GM21515 (cell line): ENCODE measurements around the gene IL1B.

Experiments
- ATAC-seq: cut with Tn5 transposase; IDR thresholded peaks from one replicate; pipeline ENCODE4 v1.9.1; 2021; ENCODE audit not compliant: unreplicated experiment

The IL1B gene

DNA sequence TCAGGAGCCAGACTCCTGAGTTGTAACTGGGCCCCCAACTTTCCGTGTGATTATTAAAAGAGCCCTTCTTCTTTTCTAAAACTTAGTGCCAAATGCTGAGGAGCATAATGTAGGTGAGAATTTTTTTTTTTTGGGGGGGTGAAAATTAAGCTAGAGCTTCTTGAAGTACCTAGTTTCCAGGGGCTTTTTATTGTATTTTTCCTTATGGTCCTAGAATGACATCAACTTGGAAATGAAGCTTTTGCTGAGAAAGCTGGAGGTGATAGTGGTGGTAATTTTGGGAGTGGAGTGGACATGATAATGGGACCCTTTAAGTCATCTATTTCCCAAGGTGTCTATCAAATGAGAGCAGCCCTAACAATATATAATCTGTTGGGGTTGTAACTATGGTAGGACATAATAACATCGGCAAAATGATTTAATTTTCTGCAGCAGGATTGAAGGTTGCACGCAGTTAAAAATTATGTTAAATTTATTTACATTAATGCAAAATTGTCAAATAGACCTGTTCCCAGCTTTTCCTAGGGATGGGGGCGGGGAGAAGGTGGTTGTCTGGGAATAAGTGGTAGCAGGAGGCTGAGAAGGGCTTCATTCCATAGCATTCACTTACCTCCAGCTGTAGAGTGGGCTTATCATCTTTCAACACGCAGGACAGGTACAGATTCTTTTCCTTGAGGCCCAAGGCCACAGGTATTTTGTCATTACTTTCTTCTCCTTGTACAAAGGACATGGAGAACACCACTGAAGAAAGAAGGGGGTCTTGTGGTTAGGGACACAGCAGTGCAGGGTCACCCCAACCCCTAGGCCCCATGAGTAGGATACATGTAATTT lies 5.7 kb downstream of the IL1B start:
- no peak for ATAC-seq

DNA sequence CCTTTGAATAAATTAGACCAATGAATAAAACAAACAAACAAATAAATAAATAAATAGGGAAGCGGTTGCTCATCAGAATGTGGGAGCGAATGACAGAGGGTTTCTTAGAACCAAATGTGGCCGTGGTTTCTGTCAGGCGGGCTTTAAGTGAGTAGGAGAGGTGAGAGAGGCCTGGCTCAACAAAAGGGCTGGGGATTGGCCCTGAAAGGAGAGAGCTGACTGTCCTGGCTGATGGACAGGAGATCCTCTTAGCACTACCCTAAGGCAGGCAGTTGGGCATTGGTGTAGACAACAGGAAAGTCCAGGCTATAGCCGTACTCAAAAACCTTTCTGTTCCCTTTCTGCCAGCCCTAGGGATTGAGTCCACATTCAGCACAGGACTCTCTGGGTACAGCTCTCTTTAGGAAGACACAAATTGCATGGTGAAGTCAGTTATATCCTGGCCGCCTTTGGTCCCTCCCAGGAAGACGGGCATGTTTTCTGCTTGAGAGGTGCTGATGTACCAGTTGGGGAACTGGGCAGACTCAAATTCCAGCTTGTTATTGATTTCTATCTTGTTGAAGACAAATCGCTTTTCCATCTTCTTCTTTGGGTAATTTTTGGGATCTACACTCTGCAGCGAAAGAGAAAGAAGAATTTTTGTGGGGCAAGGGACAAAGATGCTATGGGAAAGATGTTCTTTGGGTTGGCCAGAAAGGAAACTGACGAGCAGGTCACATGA lies 6.5 kb downstream of the IL1B start:
- ATAC-seq = no peak

DNA sequence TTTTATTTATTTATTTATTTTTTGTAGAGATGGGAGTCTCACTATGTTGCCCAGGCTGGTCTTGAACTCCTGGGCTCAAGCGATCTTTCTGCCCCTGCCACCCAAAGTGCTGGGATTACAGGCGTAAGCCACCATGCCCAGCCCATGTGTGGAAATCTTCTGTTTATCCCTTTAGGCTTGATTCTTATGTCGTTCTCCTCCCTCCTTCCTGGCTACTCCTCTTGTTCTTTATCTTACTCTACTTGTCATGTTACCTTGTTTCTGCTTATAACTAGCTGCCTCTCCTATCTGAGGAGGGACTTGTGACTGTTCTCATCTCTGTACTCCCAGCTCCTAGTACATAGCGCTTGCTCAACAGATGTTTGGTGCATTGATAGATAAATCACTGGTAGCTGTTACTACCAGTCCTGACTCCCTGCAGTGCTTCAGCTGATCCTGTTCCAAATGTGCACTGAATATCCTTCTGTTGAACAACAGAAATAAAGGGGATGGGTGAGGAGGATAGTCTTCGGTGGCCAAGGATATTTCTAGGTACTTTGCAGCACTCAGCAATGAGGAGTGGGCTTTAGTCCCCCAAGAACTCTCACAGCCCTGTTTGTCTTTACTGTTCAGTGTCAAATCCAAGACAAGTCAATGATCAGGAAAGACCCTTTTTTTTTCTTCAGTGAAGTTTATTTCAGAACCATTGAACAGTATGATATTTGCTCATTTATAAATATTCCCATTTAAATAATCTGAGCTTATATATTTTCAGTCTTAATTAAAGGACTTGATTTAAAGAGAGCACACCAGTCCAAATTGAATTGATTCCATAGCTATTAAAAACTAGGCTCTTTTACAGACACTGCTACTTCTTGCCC lies 7.2 kb downstream of the IL1B start:
- no peak for ATAC-seq

DNA sequence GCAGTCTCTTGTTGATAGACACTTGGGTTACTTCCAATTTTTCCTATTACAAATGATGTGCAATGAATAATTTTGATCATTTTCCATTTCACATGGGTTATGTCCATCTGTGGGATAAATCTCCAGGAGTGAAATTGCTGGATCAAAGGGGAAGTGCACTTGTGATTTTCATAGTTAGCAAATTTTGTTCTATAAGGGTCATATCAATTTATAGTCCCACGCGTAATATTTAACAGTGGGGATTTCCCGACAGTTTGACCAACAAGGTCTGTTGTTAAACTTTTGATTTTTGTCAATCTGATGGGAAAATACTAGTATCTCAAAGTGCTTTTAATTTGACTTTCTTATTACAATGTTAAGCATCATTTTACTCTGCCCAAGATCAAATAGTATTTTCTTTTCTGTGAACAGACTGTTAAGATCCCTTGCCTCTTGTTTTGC lies 8.3 kb downstream of the IL1B start:
- ATAC-seq = no peak

DNA sequence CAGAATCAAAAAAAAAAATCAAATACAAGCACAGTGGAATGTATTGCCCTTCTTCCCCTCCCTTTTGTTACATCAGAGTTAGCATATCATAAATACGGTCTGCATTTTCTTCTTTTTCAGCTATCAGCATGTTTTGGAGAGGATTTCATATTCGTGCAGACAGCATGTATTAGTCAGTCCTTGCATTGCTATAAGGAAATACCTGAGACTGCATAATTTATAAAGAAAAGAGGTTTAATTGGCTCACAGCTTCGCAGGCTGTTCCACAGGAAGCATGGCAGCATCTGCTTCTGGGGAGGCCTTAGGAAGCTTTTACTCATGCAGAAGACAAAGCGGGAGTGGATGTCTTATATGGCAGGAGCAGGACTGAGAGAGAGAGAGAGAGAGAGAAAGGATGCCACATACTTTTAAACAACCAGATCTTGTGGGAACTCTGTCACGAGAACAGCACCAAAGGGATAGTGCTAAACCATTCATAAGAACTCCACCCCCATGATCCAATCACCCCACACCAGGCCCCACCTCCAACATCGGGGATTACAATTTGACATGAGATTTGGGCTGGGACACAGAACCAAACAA lies 8.9 kb downstream of the IL1B start:
- ATAC-seq = no peak

DNA sequence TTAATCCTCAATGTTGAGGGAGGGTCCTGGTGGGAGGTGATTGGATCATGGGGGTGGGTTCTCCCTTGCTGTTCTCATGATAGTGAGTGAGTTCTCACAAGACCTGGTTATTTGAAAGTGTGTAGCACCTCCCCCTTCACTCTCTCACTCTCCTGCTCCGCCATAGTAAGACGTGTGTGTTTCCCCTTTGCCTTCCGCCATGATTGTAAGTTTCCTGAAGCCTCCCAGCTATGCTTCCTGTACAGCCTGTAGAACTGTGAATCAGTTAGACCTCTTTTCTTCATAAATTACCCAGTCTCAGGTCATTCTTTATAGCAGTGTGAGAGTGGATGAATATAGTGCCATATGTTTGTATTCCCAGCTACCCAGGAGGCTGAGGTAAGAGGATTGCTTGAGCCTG lies 9.6 kb downstream of the IL1B start:
- no peak for ATAC-seq

DNA sequence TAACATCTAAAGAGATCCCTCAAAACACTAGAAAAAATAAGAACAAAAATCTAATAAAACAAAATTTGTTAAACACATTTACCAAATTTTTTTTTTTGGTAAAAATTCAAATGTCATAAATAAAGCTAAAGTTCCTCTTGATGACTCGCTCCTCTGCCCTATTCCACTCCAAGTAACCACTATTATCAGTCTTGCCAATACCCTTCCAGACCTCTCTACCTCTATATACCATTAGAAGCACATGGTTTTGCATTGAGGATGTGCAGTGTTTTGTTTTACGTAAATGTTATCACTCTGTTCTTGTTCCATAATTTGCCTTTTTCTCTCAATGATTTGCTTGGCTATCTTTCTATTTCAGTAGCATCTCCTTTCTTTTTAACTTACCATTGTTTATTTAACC lies 10.9 kb downstream of the IL1B start:
- no peak for ATAC-seq

DNA sequence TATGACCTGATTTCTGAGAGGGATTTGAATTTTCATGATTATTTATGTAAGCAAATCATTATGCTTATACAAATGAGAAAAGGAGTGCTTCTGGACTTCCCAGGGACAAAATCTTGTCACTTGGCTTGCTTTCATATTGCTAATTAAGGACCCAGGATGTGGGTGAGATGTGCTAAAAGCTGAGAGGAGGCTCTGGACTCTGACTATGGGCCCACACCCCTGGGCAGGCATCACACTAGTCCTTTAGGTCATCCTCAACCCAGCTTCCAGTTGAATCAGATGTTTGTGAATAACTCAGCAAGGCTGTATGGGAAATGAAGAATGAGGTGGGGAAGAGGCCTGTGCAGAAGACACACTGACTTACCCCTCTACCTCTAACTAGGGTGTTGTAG lies 11.9 kb downstream of the IL1B start:
- ATAC-seq = no peak

DNA sequence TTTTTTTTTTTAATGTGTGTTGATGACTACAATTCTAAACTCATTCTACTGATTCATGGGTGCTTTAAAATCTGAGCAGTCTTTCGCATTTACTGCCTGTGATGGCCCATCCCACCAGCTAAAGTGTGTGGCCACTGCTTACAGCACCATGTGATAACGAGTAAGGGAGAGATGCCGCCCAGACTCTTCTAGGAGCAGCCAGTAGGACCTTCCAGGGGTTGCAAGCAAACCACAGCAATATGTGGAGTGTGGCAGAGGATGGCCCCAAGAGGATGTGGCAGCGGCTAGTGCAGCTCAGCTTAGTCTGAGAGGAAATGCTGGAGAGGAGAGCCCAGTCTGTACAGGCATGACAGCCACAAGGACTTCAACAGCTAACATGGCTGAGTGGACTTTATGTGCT lies 14.9 kb downstream of the IL1B start:
- ATAC-seq = no peak

DNA sequence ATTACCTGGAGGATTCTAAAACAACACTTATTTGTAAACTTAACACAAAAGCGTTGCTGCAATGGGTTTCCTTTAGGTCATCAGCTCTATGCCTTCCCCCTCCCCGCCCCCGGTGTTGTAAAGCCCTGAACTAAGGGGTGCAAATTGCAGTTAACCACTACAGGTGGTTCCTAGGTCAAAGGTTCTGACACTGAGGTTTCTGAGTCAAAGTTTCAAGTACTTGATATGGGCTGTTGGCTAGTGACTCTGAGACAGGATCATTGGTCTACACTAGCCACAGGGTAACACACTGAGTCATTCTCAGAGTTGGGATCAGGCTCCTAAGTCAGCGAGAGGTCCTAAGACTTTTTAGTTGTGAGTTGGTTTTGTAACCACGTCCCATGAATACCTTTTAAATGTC lies 15.4 kb downstream of the IL1B start:
- ATAC-seq = no peak

DNA sequence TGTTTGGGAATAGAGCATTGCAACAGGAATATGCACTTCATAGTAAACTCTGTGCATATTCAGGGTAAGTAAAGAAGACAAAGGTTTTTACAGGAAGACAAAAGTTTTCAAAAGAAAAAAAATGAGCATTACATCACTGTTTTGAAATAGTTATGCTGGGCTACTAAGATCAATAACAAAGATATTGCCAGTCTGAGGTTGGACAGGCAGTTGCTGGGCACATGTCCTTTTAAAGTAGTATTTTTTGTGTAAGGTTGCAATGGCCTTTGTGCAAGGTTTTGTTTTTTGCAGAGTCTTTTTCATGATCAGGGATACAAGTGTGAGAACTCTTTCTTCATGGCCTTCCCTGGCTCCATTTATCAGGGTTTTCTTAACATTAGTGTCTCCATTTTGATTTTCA lies 16.2 kb downstream of the IL1B start:
- ATAC-seq = no peak

DNA sequence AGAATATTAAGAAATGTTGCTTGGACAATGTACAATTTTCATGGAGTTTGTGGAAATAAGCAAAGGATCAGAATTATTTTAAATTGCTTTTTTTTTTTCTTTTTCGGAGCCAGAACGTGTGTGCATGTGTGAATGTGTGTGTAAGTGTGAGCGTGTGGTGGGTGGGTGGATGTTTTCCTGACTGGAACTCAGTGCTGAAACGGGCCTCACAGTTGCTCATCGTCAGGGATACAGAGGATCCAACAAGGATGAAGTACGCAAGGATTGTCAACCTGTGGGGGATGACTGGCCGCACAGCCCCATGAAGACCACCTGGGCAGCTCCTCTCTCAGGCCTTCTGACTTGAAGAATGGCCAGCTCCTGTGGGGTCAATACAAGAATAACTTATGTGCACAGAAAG lies 17.5 kb downstream of the IL1B start:
- no peak for ATAC-seq

DNA sequence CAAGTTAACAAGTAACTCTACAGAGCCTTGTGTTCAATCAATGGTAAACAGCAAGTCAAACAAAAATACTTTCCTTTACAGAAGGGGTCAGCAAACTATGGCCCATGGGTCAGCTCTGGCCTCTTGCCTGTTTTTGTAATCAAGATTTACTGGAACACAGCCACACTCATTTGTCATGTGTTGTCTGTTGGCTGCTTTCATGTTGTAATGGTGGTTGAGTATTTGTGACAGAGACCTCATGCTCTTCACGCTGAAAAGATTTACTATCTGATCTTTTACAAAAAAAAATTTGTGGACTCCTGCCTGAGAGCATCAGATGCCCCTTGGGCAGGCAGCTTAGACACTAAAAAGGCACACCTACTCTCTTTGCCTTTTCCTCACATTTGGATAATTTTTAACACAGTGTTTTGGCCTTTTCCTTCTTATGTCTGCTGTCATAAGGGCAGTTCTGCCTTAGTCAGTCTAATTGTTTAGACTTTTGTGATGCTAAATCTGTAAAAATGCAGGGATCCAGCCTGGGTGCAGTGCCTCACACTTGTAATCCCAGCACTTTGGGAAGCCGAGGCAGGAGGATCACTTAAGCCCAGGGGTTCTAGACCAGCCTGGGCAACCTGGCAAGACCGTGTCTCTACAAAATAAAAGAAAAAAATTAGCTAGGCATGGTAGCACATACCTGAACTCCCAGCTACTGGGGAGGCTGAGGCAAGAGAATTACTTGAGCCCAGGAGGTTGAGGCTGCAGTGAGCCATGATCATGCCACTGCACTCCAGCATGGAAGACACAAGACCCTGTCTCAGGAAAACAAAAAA lies 18.3 kb downstream of the IL1B start:
- no peak for ATAC-seq

DNA sequence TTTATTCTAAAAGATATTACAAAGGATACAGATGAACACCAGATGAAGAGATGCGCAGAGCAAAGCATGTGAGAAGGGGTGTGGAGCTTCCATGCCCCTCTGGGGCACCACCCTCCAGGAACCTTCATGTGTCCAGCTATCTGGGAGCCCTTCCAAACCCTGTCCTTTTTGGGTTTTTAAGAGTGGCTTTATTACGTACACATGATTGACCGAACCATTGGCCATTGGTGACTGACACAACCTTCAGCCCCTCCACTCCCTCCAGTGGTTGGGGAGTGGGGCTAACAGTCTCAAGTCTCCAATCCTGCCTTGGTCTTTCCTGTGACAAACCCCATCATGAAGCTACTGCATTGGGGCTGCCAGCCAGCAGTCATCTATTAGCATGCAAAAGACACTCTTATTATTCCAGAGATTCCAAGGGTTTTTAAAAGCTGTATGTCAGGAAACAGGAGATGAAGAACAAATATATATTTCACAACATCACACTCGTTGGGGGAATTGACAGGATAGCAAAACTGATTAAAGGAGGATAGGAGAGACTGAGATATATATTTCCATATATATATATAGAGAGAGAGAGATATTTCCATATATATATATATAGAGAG lies 19.4 kb downstream of the IL1B start:
- no peak for ATAC-seq

DNA sequence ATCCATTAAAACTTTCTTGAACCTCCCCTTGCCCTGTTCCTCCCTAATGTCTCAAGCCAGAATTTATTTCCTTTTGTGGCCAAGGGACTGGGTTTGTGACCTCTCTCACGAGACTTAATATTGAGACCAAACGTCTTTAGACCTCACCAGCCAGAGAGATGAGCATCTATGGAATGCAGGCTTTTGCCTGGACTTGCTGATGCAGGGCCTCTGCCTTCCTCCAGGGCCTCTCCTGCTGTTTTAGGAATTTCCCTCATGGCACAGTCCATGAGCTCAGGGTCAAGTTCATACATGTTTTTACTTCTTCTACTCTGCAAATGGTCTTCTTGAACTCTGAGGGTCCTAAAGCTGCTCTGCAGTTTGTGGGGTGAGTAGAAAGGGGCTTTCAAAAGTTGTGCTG lies 22.3 kb downstream of the IL1B start:
- no peak for ATAC-seq

DNA sequence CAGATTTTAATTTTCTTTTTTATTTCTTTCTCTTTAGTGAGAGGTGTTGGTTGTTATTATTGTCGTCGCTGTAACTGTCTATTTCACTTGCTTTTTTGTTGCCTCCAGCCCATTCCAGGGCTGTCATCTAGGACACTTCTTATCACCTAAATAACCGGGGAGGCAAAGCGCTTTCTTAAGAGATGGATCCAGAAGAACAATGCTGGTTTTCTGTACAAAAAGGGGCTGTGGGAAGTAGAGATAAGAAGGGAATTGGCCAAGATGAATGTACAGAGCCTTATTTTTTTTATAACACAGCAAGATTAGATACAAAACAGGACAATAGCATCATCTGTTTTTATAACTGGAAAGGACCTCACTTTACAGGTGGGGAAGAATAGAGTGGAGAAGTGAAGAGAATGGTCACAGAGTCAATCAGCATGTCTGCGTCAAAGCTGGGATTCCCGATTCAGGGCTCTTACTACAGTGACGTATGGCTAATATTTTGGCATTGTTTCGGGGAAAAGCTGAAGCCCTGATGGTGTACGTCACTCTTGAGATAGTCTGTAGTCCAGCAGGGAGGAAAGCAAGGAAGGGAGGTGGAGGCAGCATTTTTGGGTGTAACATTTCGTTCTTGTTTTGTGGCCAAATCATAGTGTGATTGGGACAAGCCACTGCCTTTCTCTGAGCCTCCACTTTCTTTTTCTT lies 23.2 kb downstream of the IL1B start:
- ATAC-seq = no peak

DNA sequence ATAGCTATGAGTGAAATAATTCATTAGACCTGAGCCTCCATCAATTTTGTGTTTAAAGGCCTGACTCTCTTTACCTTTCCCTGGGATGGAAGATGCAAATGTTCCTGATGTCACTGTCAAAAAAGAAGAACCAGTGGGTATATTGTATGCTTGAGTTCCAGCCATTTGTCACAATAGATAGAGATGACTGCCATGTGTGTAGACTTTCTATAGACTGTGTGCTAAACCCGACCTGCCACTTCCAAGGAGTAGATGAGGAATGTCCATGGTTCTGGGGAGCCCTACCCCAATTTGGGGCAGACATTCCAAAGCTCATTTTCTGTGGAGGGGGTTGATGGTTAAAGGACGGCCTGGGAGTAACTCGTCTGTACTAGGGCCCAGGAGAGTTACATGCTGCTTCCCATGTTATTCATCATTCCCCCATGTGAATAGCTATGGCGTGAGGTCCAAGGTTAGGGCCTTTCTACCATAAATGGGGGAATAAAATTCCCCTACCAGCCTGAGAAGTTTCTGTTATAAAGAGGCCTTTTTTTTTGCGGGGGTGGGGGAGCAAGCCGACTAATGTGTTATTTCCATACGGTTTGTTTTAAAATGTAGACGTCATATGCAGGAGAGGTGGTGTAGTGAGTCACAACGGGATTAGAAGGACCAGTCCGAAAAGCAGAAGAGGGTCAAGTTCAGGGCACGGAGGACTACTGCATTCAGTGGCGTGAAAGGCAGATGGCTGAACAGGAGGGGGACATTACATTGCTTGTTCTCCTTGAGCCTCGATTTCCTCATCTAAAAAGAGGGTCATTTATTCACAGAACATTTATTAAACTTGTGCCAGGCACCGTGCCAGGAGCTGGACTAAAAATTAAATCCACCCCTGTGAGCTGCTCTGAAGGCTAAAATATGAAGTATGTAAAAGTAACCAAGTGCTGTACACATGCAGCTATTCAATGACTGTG lies 24.0 kb downstream of the IL1B start:
- ATAC-seq = no peak

DNA sequence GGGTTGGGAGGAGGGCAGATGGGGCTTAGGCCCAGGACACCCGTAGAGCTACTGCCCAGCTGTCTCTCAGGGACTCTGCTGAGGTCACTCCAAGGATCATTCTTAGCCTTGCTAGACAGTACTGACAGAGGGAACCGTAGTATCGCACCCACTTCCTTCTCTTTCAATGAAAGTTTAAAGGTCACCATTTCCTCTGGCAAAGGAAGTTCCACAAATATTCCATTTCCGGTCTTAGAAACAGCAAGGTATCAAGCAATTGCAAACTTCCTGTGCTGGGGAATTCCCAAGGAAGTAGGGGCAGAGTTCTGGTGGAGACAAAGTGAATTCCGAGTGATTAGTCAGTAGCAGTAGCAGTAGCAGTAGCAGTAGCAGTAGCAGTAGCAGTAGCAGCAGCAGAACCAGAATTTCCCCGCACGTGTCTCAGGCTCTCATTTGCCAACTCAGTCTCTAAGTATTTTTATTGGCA lies 24.7 kb downstream of the IL1B start:
- ATAC-seq = no peak
